ENCODE measurements around the gene TULP4. TPM values are rescaled to one million over a fixed set of nuclear protein-coding genes. Genes with fewer than 3 reads are reported as not detected.

The TULP4 gene
- total RNA-seq, 1 experiment from 2014 or later = 52.8 TPM

DNA sequence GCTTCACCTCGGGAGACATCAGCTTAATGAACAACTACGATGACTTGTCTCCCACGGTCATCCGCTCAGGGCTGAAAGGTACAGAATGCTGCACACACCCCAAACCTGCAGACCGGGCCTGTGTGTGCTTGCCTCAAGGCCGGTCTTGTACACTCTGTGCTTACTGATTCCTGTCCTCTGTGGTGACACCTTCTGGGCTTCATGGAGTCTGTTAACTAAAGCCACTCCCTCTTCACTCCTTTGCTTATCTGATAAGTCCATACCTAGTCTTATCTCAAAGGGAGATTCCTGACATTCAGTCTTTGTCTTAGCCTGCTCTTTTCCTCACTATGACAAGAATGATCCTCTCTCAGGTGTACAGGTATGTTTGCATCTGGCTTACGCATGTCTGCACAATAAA, 139.9 kb downstream of the TULP4 start:
- Mint-ChIP-seq H3K4me3 (no peak overlapping the region), H3K9me3 (no peaks in the 10 kb centered on the region), H3K36me3 (peaks cover 12% of the 10 kb centered on the region), H3K27ac (no peak overlapping the region), H3K27me3 (ENCODE audit: low read depth) (no peaks in the 10 kb centered on the region; the same call in 1 of the 2 replicates), H3K4me1 (peaks cover 12% of the 10 kb centered on the region; the same call in 1 of the 2 replicates)
- ATAC-seq (no peak), DNase-seq (ENCODE audit: low spot score) (no peak)
- ChIA-PET POLR2A (no interaction called here), CTCF (no interaction called here)
- TF ChIP-seq TEAD1 (CRISPR knock-in tag; IDR thresholded peaks at IDR 0.05) = no peak
- no peak for TF ChIP-seq SMAD4 (CRISPR knock-in tag; IDR thresholded peaks at IDR 0.05)
- no peak for TF ChIP-seq ZNF263 (CRISPR knock-in tag; IDR thresholded peaks at IDR 0.05; ENCODE audit: low read depth)
- no peak for TF ChIP-seq JUN (CRISPR knock-in tag; IDR thresholded peaks at IDR 0.05)

- H3K4me1 Mint-ChIP-seq = peaks cover 42% of the 10 kb centered on the region
- TF ChIP-seq CREM (CRISPR knock-in tag; IDR thresholded peaks at IDR 0.05) (no peak), FOXJ3 (CRISPR knock-in tag; IDR thresholded peaks at IDR 0.05; ENCODE audit: borderline replicate concordance) (no peak), ATF1 (CRISPR knock-in tag; IDR thresholded peaks at IDR 0.05) (no peak), MXD4 (CRISPR knock-in tag; IDR thresholded peaks at IDR 0.05; ENCODE audit: borderline replicate concordance) (no peak), NFE2L1 (CRISPR knock-in tag; IDR thresholded peaks at IDR 0.05) (no peak)
- no peak for DNase-seq (ENCODE audit: low spot score)
- H3K27ac Mint-ChIP-seq = no peak overlapping the region
- ATAC-seq = no peak
- peaks cover 15% of the 10 kb centered on the region for H3K36me3 Mint-ChIP-seq
- ChIA-PET POLR2A (interaction anchor here (0.5 kb wide), 1 partner anchor 239 kb away, joined by 3 read pairs; no protein-coding TSS in a partner anchor), CTCF (no interaction called here)
- no peaks in the 10 kb centered on the region for H3K9me3 Mint-ChIP-seq
- no peak overlapping the region for H3K4me3 Mint-ChIP-seq
- H3K27me3 Mint-ChIP-seq (ENCODE audit: low read depth) = no peaks in the 10 kb centered on the region
These were observed 144.9 kb downstream of the TULP4 start for GRCh38 chr6:158457131-158457530.

- no peak for DNase-seq (ENCODE audit: low spot score)
- H3K9me3 Mint-ChIP-seq = no peaks in the 10 kb centered on the region
- H3K4me3 Mint-ChIP-seq = no peak overlapping the region
- H3K27me3 Mint-ChIP-seq (ENCODE audit: low read depth) = no peaks in the 10 kb centered on the region; the same call in 1 of the 2 replicates
- no peak overlapping the region for H3K27ac Mint-ChIP-seq
- ATAC-seq = no peak
- peaks cover 9% of the 10 kb centered on the region for H3K36me3 Mint-ChIP-seq
- ChIA-PET POLR2A (no interaction called here), CTCF (no interaction called here)
- H3K4me1 Mint-ChIP-seq = peaks cover 45% of the 10 kb centered on the region
- TF ChIP-seq ZBTB21 (CRISPR knock-in tag; IDR thresholded peaks at IDR 0.05; ENCODE audit: borderline replicate concordance) (no peak), ZNF512 (CRISPR knock-in tag; IDR thresholded peaks at IDR 0.05; ENCODE audit: borderline replicate concordance) (no peak), NFE2L1 (CRISPR knock-in tag; IDR thresholded peaks at IDR 0.05) (no peak), GTF2I (CRISPR knock-in tag; conservative IDR thresholded peaks at IDR 0.05) (no peak), GRHL2 (CRISPR knock-in tag; IDR thresholded peaks at IDR 0.05; ENCODE audit: insufficient replicate concordance, severe bottlenecking) (no peak), ZBTB43 (CRISPR knock-in tag; IDR thresholded peaks at IDR 0.05) (no peak)
- TF ChIP-seq, protein P1, sequence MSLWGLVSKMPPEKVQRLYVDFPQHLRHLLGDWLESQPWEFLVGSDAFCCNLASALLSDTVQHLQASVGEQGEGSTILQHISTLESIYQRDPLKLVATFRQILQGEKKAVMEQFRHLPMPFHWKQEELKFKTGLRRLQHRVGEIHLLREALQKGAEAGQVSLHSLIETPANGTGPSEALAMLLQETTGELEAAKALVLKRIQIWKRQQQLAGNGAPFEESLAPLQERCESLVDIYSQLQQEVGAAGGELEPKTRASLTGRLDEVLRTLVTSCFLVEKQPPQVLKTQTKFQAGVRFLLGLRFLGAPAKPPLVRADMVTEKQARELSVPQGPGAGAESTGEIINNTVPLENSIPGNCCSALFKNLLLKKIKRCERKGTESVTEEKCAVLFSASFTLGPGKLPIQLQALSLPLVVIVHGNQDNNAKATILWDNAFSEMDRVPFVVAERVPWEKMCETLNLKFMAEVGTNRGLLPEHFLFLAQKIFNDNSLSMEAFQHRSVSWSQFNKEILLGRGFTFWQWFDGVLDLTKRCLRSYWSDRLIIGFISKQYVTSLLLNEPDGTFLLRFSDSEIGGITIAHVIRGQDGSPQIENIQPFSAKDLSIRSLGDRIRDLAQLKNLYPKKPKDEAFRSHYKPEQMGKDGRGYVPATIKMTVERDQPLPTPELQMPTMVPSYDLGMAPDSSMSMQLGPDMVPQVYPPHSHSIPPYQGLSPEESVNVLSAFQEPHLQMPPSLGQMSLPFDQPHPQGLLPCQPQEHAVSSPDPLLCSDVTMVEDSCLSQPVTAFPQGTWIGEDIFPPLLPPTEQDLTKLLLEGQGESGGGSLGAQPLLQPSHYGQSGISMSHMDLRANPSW (CRISPR knock-in tag; conservative IDR thresholded peaks at IDR 0.05; ENCODE audit: low read depth) = no peak
- TF ChIP-seq, protein P2, sequence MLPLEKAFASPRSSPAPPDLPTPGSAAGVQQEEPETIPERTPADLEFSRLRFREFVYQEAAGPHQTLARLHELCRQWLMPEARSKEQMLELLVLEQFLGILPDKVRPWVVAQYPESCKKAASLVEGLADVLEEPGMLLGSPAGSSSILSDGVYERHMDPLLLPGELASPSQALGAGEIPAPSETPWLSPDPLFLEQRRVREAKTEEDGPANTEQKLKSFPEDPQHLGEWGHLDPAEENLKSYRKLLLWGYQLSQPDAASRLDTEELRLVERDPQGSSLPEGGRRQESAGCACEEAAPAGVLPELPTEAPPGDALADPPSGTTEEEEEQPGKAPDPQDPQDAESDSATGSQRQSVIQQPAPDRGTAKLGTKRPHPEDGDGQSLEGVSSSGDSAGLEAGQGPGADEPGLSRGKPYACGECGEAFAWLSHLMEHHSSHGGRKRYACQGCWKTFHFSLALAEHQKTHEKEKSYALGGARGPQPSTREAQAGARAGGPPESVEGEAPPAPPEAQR (CRISPR knock-in tag; IDR thresholded peaks at IDR 0.05) = no peak
- TF ChIP-seq, protein P3, sequence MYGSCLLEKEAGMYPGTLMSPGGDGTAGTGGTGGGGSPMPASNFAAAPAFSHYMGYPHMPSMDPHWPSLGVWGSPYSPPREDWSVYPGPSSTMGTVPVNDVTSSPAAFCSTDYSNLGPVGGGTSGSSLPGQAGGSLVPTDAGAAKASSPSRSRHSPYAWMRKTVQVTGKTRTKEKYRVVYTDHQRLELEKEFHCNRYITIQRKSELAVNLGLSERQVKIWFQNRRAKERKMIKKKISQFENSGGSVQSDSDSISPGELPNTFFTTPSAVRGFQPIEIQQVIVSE (CRISPR knock-in tag; IDR thresholded peaks at IDR 0.05; ENCODE audit: borderline replicate concordance) = no peak
- TF ChIP-seq, protein P4, sequence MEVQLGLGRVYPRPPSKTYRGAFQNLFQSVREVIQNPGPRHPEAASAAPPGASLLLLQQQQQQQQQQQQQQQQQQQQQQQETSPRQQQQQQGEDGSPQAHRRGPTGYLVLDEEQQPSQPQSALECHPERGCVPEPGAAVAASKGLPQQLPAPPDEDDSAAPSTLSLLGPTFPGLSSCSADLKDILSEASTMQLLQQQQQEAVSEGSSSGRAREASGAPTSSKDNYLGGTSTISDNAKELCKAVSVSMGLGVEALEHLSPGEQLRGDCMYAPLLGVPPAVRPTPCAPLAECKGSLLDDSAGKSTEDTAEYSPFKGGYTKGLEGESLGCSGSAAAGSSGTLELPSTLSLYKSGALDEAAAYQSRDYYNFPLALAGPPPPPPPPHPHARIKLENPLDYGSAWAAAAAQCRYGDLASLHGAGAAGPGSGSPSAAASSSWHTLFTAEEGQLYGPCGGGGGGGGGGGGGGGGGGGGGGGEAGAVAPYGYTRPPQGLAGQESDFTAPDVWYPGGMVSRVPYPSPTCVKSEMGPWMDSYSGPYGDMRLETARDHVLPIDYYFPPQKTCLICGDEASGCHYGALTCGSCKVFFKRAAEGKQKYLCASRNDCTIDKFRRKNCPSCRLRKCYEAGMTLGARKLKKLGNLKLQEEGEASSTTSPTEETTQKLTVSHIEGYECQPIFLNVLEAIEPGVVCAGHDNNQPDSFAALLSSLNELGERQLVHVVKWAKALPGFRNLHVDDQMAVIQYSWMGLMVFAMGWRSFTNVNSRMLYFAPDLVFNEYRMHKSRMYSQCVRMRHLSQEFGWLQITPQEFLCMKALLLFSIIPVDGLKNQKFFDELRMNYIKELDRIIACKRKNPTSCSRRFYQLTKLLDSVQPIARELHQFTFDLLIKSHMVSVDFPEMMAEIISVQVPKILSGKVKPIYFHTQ (CRISPR knock-in tag; IDR thresholded peaks at IDR 0.05) = no peak
These were observed 145.5 kb downstream of the TULP4 start for GRCh38 chr6:158457616-158458278.
